ENCODE measurements around the gene NECTIN4.

Gene NECTIN4

DNA sequence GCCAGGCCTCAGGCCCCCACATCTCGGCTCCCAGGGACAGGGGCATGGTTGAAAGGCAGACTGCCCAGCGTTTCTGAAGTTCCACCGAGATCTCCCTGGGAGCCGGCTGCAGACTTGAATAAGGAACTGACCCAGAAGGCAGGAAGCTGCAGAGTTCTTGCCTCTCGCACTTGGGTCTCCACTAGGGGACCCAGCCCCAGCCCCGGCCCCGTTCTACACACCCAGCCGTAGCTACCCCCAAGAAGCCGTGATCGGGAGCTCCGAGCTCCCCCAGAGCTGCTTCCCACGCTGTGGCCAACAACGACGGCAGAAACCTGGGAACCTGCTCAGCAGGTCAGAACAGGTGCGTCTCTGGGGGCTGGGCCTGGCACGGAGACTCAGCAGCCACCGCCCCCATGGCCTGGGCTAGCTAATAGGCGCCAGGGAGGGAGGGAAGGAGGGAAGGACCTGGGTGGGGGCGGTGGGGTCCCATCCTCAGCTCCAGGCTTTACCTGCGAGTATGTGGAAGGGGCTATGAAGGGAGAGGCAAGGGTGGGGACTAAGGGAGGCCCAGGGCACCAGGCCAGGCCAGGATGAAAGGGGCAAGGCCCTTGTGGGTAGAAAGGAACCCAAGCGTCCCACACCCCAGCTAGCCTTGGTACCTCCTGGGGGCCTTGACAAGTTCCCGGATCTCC is at the start of gene NECTIN4:
Gene NECTIN4 (minus strand): TSS at position 308 of the 674 bp plus-strand sequence. CDS start 262 bp downstream, at position 46.
- FAIRE-seq (no peak), DNase-seq (ENCODE audit: insufficient read length, low spot score) (no peak)
- TF ChIP-seq, protein P1, sequence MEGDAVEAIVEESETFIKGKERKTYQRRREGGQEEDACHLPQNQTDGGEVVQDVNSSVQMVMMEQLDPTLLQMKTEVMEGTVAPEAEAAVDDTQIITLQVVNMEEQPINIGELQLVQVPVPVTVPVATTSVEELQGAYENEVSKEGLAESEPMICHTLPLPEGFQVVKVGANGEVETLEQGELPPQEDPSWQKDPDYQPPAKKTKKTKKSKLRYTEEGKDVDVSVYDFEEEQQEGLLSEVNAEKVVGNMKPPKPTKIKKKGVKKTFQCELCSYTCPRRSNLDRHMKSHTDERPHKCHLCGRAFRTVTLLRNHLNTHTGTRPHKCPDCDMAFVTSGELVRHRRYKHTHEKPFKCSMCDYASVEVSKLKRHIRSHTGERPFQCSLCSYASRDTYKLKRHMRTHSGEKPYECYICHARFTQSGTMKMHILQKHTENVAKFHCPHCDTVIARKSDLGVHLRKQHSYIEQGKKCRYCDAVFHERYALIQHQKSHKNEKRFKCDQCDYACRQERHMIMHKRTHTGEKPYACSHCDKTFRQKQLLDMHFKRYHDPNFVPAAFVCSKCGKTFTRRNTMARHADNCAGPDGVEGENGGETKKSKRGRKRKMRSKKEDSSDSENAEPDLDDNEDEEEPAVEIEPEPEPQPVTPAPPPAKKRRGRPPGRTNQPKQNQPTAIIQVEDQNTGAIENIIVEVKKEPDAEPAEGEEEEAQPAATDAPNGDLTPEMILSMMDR (IDR thresholded peaks at IDR 0.05; ENCODE audit: insufficient read depth, missing control alignments), result no peak

DNA sequence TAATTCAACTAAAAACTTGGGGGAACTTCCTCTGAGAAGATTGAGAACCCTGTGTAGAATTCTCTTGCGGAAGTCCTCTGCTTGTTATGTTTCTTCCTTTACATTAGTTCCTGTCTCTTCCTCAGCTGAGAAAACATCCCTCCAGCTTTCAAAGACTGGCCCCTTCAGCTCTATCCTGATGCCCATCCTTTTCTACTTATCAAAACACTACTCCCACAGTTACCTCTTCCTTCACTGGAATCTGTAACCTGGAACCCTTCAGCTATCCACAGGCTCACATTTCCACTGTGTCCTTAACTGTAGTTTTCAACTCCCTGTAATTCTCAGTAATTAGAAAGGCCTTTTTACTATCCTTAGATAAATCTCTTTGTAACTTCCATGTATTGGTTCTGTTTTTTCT is 49.1 kb upstream of the NECTIN4 start:
- no peak for DNase-seq (ENCODE audit: insufficient read length, low spot score)
- FAIRE-seq, result no peak
- TF ChIP-seq, protein P1 (IDR thresholded peaks at IDR 0.05; ENCODE audit: insufficient read depth, missing control alignments), result no peak

DNA sequence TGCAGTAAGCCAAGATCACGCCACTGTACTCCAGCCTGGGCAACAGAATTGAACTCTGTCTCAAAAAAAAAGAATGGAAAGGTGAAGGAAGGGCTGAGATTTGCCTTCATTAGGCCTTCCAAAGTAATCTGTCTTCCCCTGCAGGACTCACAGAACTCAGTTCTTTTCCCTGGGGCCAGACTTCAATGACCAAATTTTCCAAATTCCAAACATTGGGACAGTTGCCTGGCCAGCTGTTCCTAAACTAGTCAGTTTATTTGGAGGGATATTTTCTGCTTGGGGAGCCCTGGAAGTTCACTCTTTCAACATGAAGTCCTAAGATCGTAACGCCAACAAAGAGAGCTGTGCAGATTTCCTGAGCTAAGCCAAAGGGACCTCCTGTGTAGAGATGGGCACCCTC is 48.5 kb upstream of the NECTIN4 start:
- FAIRE-seq (no peak), DNase-seq (ENCODE audit: insufficient read length, low spot score) (no peak)
- TF ChIP-seq, protein P1 (IDR thresholded peaks at IDR 0.05; ENCODE audit: insufficient read depth, missing control alignments), result no peak

DNA sequence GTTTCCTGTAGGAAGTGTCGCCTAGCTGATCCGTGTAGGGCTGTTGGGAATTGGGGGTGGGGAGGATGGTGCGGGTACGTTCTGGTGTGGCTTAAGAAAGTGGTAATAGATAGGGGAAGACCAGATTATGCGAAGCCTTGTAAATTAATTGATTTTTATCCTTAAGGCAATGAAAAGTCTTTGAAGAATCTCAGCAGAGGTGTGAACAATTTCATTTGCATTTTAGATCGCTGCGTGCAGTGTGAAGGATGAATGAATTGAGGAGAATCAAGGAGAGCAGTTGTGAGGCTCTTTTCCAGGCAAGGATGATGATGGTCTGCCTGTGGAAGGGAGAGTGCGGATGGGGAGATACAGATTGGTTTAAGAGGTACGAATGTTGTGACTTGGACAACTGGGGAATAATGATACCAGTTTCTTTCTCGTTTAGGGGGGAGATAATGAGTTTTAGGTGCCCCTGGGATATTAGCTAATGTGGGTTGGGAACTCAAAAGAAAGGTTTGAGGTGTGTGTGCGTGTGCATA is 43.9 kb upstream of the NECTIN4 start:
- FAIRE-seq, result no peak
- TF ChIP-seq, protein P1 (IDR thresholded peaks at IDR 0.05; ENCODE audit: insufficient read depth, missing control alignments), result no peak
- DNase-seq (ENCODE audit: insufficient read length, low spot score), result no peak

DNA sequence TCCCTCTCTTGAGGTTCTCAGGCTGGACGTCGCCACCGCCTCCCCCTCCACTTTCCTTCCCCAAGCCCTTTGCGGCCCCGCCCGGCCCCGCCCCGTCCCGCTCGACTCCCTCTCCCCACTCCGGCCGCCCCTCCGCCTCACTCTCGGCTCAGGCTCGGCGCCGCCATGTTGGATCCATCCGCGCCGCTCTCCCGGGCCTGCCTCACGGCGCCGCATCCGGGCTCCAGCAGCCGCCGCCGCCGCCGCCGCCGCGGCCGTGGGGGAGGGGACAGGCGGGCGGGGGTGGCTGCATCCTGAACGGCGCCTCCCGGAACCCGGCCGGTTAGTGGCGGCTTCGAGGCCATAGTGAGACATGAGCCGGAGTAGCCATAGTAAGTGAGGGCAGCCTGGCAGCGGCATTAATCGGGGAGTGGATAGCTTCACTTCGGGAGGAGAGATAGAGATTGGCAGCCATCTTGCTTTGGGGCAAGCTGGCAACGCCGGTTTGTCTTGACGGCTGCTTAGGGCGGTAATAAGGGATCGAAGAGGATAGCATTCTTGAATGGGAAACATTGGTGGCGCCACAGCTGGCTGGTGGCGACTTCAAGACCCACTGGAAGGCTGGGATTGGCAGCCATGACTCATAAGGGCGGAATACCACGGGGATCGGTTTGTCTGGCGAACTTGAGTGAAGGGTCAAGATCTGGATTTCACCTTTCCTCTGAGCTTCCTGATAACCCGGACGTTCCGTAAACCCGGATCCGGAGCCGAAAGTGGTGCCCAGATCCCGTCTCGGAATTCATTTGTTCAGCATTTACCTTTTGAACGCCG is 43.3 kb upstream of the NECTIN4 start, which contains the start of gene DEDD:
Gene DEDD (minus strand): TSS at position 258 of the 810 bp plus-strand sequence. CDS start 8,205 bp downstream, outside the sequence.
- FAIRE-seq, result peak; percentile 70
- TF ChIP-seq, protein P1 (IDR thresholded peaks at IDR 0.05; ENCODE audit: insufficient read depth, missing control alignments), result peak; percentile 25
- DNase-seq (ENCODE audit: insufficient read length, low spot score), result peak; percentile 83

DNA sequence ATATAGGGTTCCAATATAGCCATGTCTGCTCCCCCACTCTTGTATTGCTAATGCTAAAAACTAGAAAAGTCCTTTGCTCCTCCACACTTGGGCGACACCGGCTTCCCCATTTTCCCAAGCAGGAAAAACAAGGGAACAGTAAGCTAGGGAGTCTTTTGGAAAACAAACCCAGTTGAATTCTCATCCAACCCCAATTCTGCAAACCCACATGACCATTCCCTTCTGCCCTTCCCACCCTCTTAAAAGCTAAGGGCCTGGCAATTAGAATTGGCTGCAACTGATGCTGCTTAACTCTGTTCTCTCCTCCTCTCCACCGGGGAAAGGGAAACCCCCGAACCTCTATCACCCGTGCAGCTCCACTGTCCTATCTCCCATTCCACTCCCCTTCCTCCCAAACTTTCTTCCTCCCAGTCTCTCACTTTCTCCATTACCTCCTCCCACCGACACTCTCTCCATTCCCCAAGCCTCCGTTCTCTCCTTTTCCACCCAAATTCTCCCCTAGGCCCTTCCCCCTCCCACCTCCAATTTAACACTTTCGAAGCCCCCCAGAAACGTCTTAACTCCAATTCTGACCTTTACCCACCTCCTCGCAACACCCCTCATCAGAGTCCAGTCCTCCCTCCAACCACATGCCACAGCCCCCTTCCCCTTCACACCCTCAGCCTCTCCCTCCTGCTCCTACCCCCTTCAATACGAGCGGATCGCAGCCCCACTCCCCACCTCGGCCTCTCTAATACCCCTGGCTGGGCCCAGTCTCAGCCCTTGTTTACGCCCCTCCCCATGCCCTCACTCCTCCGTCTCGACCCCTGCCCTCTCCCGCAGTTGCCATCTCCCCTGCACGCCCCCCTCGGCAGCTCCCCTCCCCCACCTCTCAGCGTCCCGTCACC is 42.4 kb upstream of the NECTIN4 start:
- FAIRE-seq (no peak), DNase-seq (ENCODE audit: insufficient read length, low spot score) (no peak)

More for the DNA sequence above, 42.4 kb upstream of the NECTIN4 start:
- TF ChIP-seq, protein P1 (IDR thresholded peaks at IDR 0.05; ENCODE audit: insufficient read depth, missing control alignments), result no peak
